ENCODE data around the gene PSTPIP1. TPM values are rescaled to one million over a fixed set of nuclear protein-coding genes. Genes with fewer than 3 reads are reported as not detected.

PSTPIP1 gene
- total RNA-seq, 1 experiment from 2014 or later: 1.5 TPM

DNA sequence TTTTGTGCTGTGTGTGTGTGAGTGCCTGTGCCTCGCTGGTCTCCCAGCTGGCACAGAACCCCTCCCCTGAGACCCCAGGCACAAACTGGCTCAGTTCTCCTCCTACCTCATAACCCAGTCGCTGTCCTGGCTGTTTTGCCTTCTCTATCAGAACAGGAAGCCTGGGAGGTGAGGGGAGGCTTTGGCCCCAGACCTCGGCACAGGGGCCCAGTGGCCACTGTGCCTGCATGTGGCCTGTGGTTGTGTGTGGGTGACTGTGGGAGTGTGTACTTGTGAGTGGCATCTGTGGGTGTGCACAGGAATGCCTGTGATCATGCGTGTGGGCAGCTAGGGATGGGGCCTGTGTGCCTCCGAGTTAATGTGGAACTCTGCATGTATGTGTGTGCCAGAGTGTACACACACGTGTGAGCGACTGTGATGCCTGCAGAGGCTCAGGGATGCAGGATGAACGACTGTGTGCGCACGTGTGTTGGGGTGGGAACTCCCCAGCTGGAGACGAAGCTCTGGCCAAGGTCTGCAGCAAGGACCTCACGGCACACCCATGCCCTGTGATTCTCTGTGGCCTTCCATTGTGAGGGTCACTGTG lies 32.3 kb downstream of the PSTPIP1 start (continued):
- TF ChIP-seq, protein P1, sequence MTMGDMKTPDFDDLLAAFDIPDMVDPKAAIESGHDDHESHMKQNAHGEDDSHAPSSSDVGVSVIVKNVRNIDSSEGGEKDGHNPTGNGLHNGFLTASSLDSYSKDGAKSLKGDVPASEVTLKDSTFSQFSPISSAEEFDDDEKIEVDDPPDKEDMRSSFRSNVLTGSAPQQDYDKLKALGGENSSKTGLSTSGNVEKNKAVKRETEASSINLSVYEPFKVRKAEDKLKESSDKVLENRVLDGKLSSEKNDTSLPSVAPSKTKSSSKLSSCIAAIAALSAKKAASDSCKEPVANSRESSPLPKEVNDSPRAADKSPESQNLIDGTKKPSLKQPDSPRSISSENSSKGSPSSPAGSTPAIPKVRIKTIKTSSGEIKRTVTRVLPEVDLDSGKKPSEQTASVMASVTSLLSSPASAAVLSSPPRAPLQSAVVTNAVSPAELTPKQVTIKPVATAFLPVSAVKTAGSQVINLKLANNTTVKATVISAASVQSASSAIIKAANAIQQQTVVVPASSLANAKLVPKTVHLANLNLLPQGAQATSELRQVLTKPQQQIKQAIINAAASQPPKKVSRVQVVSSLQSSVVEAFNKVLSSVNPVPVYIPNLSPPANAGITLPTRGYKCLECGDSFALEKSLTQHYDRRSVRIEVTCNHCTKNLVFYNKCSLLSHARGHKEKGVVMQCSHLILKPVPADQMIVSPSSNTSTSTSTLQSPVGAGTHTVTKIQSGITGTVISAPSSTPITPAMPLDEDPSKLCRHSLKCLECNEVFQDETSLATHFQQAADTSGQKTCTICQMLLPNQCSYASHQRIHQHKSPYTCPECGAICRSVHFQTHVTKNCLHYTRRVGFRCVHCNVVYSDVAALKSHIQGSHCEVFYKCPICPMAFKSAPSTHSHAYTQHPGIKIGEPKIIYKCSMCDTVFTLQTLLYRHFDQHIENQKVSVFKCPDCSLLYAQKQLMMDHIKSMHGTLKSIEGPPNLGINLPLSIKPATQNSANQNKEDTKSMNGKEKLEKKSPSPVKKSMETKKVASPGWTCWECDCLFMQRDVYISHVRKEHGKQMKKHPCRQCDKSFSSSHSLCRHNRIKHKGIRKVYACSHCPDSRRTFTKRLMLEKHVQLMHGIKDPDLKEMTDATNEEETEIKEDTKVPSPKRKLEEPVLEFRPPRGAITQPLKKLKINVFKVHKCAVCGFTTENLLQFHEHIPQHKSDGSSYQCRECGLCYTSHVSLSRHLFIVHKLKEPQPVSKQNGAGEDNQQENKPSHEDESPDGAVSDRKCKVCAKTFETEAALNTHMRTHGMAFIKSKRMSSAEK (CRISPR knock-in tag; IDR thresholded peaks at IDR 0.05; ENCODE audit: borderline replicate concordance): no peak
- TF ChIP-seq MYBL2 (CRISPR knock-in tag; IDR thresholded peaks at IDR 0.05): no peak
- TF ChIP-seq, protein P2, sequence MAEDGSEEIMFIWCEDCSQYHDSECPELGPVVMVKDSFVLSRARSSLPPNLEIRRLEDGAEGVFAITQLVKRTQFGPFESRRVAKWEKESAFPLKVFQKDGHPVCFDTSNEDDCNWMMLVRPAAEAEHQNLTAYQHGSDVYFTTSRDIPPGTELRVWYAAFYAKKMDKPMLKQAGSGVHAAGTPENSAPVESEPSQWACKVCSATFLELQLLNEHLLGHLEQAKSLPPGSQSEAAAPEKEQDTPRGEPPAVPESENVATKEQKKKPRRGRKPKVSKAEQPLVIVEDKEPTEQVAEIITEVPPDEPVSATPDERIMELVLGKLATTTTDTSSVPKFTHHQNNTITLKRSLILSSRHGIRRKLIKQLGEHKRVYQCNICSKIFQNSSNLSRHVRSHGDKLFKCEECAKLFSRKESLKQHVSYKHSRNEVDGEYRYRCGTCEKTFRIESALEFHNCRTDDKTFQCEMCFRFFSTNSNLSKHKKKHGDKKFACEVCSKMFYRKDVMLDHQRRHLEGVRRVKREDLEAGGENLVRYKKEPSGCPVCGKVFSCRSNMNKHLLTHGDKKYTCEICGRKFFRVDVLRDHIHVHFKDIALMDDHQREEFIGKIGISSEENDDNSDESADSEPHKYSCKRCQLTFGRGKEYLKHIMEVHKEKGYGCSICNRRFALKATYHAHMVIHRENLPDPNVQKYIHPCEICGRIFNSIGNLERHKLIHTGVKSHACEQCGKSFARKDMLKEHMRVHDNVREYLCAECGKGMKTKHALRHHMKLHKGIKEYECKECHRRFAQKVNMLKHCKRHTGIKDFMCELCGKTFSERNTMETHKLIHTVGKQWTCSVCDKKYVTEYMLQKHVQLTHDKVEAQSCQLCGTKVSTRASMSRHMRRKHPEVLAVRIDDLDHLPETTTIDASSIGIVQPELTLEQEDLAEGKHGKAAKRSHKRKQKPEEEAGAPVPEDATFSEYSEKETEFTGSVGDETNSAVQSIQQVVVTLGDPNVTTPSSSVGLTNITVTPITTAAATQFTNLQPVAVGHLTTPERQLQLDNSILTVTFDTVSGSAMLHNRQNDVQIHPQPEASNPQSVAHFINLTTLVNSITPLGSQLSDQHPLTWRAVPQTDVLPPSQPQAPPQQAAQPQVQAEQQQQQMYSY (CRISPR knock-in tag; IDR thresholded peaks at IDR 0.05): no peak
- no peak for TF ChIP-seq ARID4B (CRISPR knock-in tag; IDR thresholded peaks at IDR 0.05; ENCODE audit: borderline replicate concordance)

- Mint-ChIP-seq H3K36me3 (no peaks in the 10 kb centered on the region), H3K9me3 (no peaks in the 10 kb centered on the region), H3K27me3 (ENCODE audit: low read depth) (peaks cover 10% of the 10 kb centered on the region), H3K27ac (no peak overlapping the region), H3K4me3 (peak overlapping the region; percentile 68), H3K4me1 (peaks cover 5% of the 10 kb centered on the region; the same call in 1 of the 2 replicates)
- ChIA-PET POLR2A (no interaction called here), CTCF (interaction anchor here (2.2 to 2.3 kb wide), 2 partner anchors 54 to 516 kb away, joined by 12 to 20 read pairs; no protein-coding TSS in a partner anchor)
- TF ChIP-seq FOXP1 (CRISPR knock-in tag; IDR thresholded peaks at IDR 0.05; ENCODE audit: borderline replicate concordance) (0 out of 2 replicates have a peak, but pooled peaks have one; percentile 42), FOXP4 (CRISPR knock-in tag; IDR thresholded peaks at IDR 0.05) (0 out of 2 replicates have a peak, but pooled peaks have one; percentile 20), ELF4 (CRISPR knock-in tag; IDR thresholded peaks at IDR 0.05; ENCODE audit: low read depth) (no peak), SP1 (CRISPR knock-in tag; conservative IDR thresholded peaks at IDR 0.05) (0 out of 2 replicates have a peak, but pooled peaks have one; percentile 43)
- TF ChIP-seq, protein P3, sequence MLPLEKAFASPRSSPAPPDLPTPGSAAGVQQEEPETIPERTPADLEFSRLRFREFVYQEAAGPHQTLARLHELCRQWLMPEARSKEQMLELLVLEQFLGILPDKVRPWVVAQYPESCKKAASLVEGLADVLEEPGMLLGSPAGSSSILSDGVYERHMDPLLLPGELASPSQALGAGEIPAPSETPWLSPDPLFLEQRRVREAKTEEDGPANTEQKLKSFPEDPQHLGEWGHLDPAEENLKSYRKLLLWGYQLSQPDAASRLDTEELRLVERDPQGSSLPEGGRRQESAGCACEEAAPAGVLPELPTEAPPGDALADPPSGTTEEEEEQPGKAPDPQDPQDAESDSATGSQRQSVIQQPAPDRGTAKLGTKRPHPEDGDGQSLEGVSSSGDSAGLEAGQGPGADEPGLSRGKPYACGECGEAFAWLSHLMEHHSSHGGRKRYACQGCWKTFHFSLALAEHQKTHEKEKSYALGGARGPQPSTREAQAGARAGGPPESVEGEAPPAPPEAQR (CRISPR knock-in tag; IDR thresholded peaks at IDR 0.05): no peak
- peak; percentile 71 for ATAC-seq
- DNase-seq (ENCODE audit: low spot score): peak; percentile 66
Observed at GRCh38 chr15:77027697-77028450, 32.9 kb downstream of the PSTPIP1 start.

Data from WTC11 (cell line).